Measurements from ENCODE around the gene TEAD2. TPM values are rescaled to one million over a fixed set of nuclear protein-coding genes. Genes with fewer than 3 reads are reported as not detected.
A peak's percentile ranks its signal among the peaks of the same experiment; 100 is the strongest.
"Not testable (repeated sequence)": the region's sequence is repeated elsewhere in the genome, so short reads cannot be mapped to it uniquely, and the experiment has no call there.

TEAD2 gene
- total RNA-seq, 4 donors from 2014 or later: 1.3 to 17.6 (median 9.8) TPM

- WGBS, 2 donors: 78 to 82% methylated on average over 1 of the region's 1 CpG
- DNase-seq (ENCODE audit: low spot score in 2 of 2): no peak
- no peak overlapping the region for H3K4me3 ChIP-seq (ENCODE audit: low read depth, poor library complexity, severe bottlenecking)
- intact Hi-C loops (cut with DNase I; ENCODE audit: low total_unique reads): no loop called here
- TF ChIP-seq POLR2A (IDR thresholded peaks at IDR 0.05) (no peak), CTCF (IDR thresholded peaks at IDR 0.05) (no peak)
Measured at GRCh38 chr19:49315111-49315510, 47.1 kb downstream of the TEAD2 start.

GRCh38 chr19:49309087-49309486, 53.1 kb downstream of the TEAD2 start:
- no peak for TF ChIP-seq CTCF (IDR thresholded peaks at IDR 0.05)
- no peak for TF ChIP-seq POLR2A (IDR thresholded peaks at IDR 0.05)
- H3K4me3 ChIP-seq (ENCODE audit: low read depth, poor library complexity, severe bottlenecking): no peak overlapping the region
- DNase-seq (ENCODE audit: low spot score in 2 of 2): no peak
- intact Hi-C loops (cut with DNase I; ENCODE audit: low total_unique reads): no loop called here
- WGBS, 2 donors: 90 to 94% methylated on average over 6 of the region's 6 CpGs

- WGBS, 2 donors: 70 to 78% methylated on average over 7 of the region's 7 CpGs
Measured at GRCh38 chr19:49306734-49307133, 55.5 kb downstream of the TEAD2 start.

GRCh38 chr19:49301866-49302252, 60.4 kb downstream of the TEAD2 start:
- no peak for TF ChIP-seq CTCF (IDR thresholded peaks at IDR 0.05)
- TF ChIP-seq POLR2A (IDR thresholded peaks at IDR 0.05): no peak
- WGBS, 2 donors: 74 to 78% methylated on average over 5 of the region's 5 CpGs
- no peak for DNase-seq (ENCODE audit: low spot score in 2 of 2)
- H3K4me3 ChIP-seq (ENCODE audit: low read depth, poor library complexity, severe bottlenecking): no peak overlapping the region
- intact Hi-C loops (cut with DNase I; ENCODE audit: low total_unique reads): loop anchor here (5.0 kb wide), 2 partner anchors 75 to 835 kb away; partner anchors contain the start of gene CYTH2

More at GRCh38 chr19:49306734-49307133, 55.5 kb downstream of the TEAD2 start:
- intact Hi-C loops (cut with DNase I; ENCODE audit: low total_unique reads); H3K4me3 ChIP-seq (ENCODE audit: low read depth, poor library complexity, severe bottlenecking); DNase-seq (ENCODE audit: low spot score in 2 of 2): not testable (repeated sequence)

- no peak for TF ChIP-seq CTCF (IDR thresholded peaks at IDR 0.05)
- no peak for TF ChIP-seq POLR2A (IDR thresholded peaks at IDR 0.05)
- intact Hi-C loops (cut with DNase I; ENCODE audit: low total_unique reads): loop anchor here (5.0 kb wide), 2 partner anchors 74 to 834 kb away; partner anchors contain the start of gene CYTH2
Measured at GRCh38 chr19:49301165-49301865, 60.9 kb downstream of the TEAD2 start.

GRCh38 chr19:49298653-49299052, 63.6 kb downstream of the TEAD2 start:
- intact Hi-C loops (cut with DNase I; ENCODE audit: low total_unique reads); H3K4me3 ChIP-seq (ENCODE audit: low read depth, poor library complexity, severe bottlenecking); DNase-seq (ENCODE audit: low spot score in 2 of 2): not testable (repeated sequence)
- WGBS, 2 donors: 83 to 92% methylated on average over 3 of the region's 3 CpGs

More at GRCh38 chr19:49301165-49301865, 60.9 kb downstream of the TEAD2 start:
- DNase-seq (ENCODE audit: low spot score in 2 of 2): peak; percentile 68 to 96
- H3K4me3 ChIP-seq (ENCODE audit: low read depth, poor library complexity, severe bottlenecking): no peak overlapping the region
- 17 to 19% methylated on average over 8 of the region's 8 CpGs for WGBS, 2 donors

- intact Hi-C loops (cut with DNase I; ENCODE audit: low total_unique reads): no loop called here
- DNase-seq (ENCODE audit: low spot score in 2 of 2): no peak
- TF ChIP-seq CTCF (IDR thresholded peaks at IDR 0.05): no peak
- TF ChIP-seq POLR2A (IDR thresholded peaks at IDR 0.05): no peak
- 78 to 80% methylated on average over 3 of the region's 3 CpGs for WGBS, 2 donors
- no peak overlapping the region for H3K4me3 ChIP-seq (ENCODE audit: low read depth, poor library complexity, severe bottlenecking)
Measured at GRCh38 chr19:49297403-49297802, 64.8 kb downstream of the TEAD2 start.

All from lower leg skin (tissue), 4 donors.